Parathyroid adenoma (tissue), 2 donors: ENCODE results near the gene SEC16A.
A peak's percentile ranks its signal among the peaks of the same experiment; 100 is the strongest.

Experiments
- H2AFZ ChIP-seq: fragments of 300-600 bp; sonication (generic); one replicate; pipeline ENCODE4 v1.7.0; 2017; ENCODE audit warnings: antibody characterized with exemption, mild to moderate bottlenecking
- H3K27ac ChIP-seq: fragments of 300-600 bp; sonication (generic); one replicate; pipeline ENCODE4 v1.7.0; 2017
- H3K27me3 ChIP-seq: fragments of 300-600 bp; sonication (generic); one replicate; pipeline ENCODE4 v1.7.0; 2017; ENCODE audit warnings: low read length; ENCODE audit not compliant: control insufficient read depth, insufficient read depth
- H3K36me3 ChIP-seq: fragments of 300-600 bp; sonication (generic); one replicate; pipeline ENCODE4 v1.7.0; 2017; ENCODE audit warnings: low read length; ENCODE audit not compliant: control insufficient read depth, insufficient read depth
- H3K4me1 ChIP-seq: fragments of 300-600 bp; sonication (generic); one replicate; pipeline ENCODE4 v1.7.0; 2017; ENCODE audit warnings: control low read depth
- H3K4me2 ChIP-seq: fragments of 300-600 bp; sonication (generic); one replicate; pipeline ENCODE4 v1.7.0; 2017; ENCODE audit warnings: low read length
- H3K4me3 ChIP-seq: fragments of 300-600 bp; sonication (generic); one replicate; pipeline ENCODE4 v1.7.0; 2017; ENCODE audit warnings: low read depth, low read length
- H3K79me2 ChIP-seq: fragments of 300-600 bp; sonication (generic); one replicate; pipeline ENCODE4 v1.7.0; 2017; ENCODE audit warnings: control low read depth
- H3K9ac ChIP-seq: fragments of 300-600 bp; sonication (generic); one replicate; pipeline ENCODE4 v1.7.0; 2017; ENCODE audit warnings: mild to moderate bottlenecking
- H3K9me3 ChIP-seq: fragments of 300-600 bp; sonication (generic); one replicate; pipeline ENCODE4 v1.7.0; 2017; ENCODE audit warnings: low read length; ENCODE audit not compliant: control insufficient read depth
- CTCF ChIP-seq: fragments of 300-600 bp; sonication (generic); IDR thresholded peaks from one replicate; pipeline ENCODE4 v1.7.0; 2017; ENCODE audit warnings: antibody characterized with exemption, mild to moderate bottlenecking
- donor health status: primary hyperparathyroidism.

Gene SEC16A

GRCh38 chr9:136483589-136484152 lies 831 bp upstream of the SEC16A start:
- Histone ChIP-seq H3K27ac (peak overlapping the region; percentile 99), H3K4me2 (peak overlapping the region; percentile 70), H3K9ac (no peak overlapping the region), H3K36me3 (no peaks in the 10 kb centered on the region), H3K4me1 (peaks cover 3% of the 10 kb centered on the region), H3K4me3 (peak overlapping the region; percentile 71), H2AFZ (peak overlapping the region; percentile 78), H3K9me3 (no peaks in the 10 kb centered on the region), H3K79me2 (peaks cover 12% of the 10 kb centered on the region), H3K27me3 (no peaks in the 10 kb centered on the region)
- TF ChIP-seq CTCF = no peak

GRCh38 chr9:136482046-136482792 lies 621 bp downstream of the SEC16A start:
- Histone ChIP-seq H3K4me2 (peak overlapping the region; percentile 83), H2AFZ (peak overlapping the region; percentile 76), H3K27ac (peak overlapping the region; percentile 87), H3K4me3 (peak overlapping the region; percentile 75), H3K9ac (peak overlapping the region; percentile 46), H3K36me3 (no peaks in the 10 kb centered on the region), H3K4me1 (peaks cover 3% of the 10 kb centered on the region), H3K27me3 (no peaks in the 10 kb centered on the region), H3K9me3 (no peaks in the 10 kb centered on the region), H3K79me2 (peaks cover 12% of the 10 kb centered on the region)
- no peak for TF ChIP-seq CTCF

- TF ChIP-seq CTCF = no peak
- Histone ChIP-seq H3K4me1 (peaks cover 3% of the 10 kb centered on the region), H3K4me2 (peak overlapping the region; percentile 83), H3K27ac (no peak overlapping the region), H3K36me3 (no peaks in the 10 kb centered on the region), H3K9me3 (no peaks in the 10 kb centered on the region), H3K27me3 (no peaks in the 10 kb centered on the region), H2AFZ (no peak overlapping the region), H3K9ac (no peak overlapping the region), H3K79me2 (peaks cover 12% of the 10 kb centered on the region), H3K4me3 (peak overlapping the region; percentile 75)
Measured at GRCh38 chr9:136481558-136481957, 1.3 kb downstream of the SEC16A start.

GRCh38 chr9:136476369-136477150 lies 6.3 kb downstream of the SEC16A start:
- Histone ChIP-seq H3K36me3 (no peaks in the 10 kb centered on the region), H3K9ac (no peak overlapping the region), H3K4me2 (no peak overlapping the region), H3K4me3 (no peak overlapping the region), H3K79me2 (peaks cover 15% of the 10 kb centered on the region), H3K27me3 (no peaks in the 10 kb centered on the region), H3K27ac (no peak overlapping the region), H3K9me3 (no peaks in the 10 kb centered on the region), H3K4me1 (peaks cover under 1% of the 10 kb centered on the region), H2AFZ (no peak overlapping the region)
- TF ChIP-seq CTCF = no peak
